Measurements from ENCODE around the gene NUDT19.

The NUDT19 gene

GRCh38 chr19:32676186-32676894, 15.3 kb upstream of the NUDT19 start:
- H3K27me3 ChIP-seq (ENCODE audit: control insufficient read depth in 1 of 2, insufficient read depth in 2 of 2, low read length in 2 of 2) = peaks cover 0 to 13% of the 10 kb centered on the region in 2 donors

GRCh38 chr19:32676895-32677359, 14.7 kb upstream of the NUDT19 start:
- Histone ChIP-seq H3K9ac (ENCODE audit: low read length) (no peak overlapping the region), H3K4me3 (ENCODE audit: low read depth in 1 of 2, low read length in 2 of 2) (no peak overlapping the region), H3K36me3 (ENCODE audit: insufficient read depth, low read length) (no peaks in the 10 kb centered on the region), H3K27me3 (ENCODE audit: control insufficient read depth in 1 of 2, insufficient read depth in 2 of 2, low read length in 2 of 2) (peaks cover 0 to 13% of the 10 kb centered on the region in 2 donors), H3K9me3 (ENCODE audit: low read length) (no peaks in the 10 kb centered on the region), H3K4me1 (ENCODE audit: insufficient read depth, low read length) (peaks cover 14% of the 10 kb centered on the region), H3K27ac (ENCODE audit: low read depth, low read length) (no peak overlapping the region)

More at GRCh38 chr19:32676186-32676894, 15.3 kb upstream of the NUDT19 start:
- H3K36me3 ChIP-seq (ENCODE audit: insufficient read depth, low read length) = no peaks in the 10 kb centered on the region
- no peaks in the 10 kb centered on the region for H3K9me3 ChIP-seq (ENCODE audit: low read length)
- no peak overlapping the region for H3K27ac ChIP-seq (ENCODE audit: low read depth, low read length)
- H3K9ac ChIP-seq (ENCODE audit: low read length) = no peak overlapping the region
- peaks cover 14% of the 10 kb centered on the region for H3K4me1 ChIP-seq (ENCODE audit: insufficient read depth, low read length)
- peak overlapping the region; percentile 80 to 90 for H3K4me3 ChIP-seq (ENCODE audit: low read depth in 1 of 2, low read length in 2 of 2)

- H3K27me3 ChIP-seq (ENCODE audit: control insufficient read depth in 1 of 2, insufficient read depth in 2 of 2, low read length in 2 of 2) = peaks cover 0 to 13% of the 10 kb centered on the region in 2 donors
- no peak overlapping the region for H3K27ac ChIP-seq (ENCODE audit: low read depth, low read length)
- H3K36me3 ChIP-seq (ENCODE audit: insufficient read depth, low read length) = no peaks in the 10 kb centered on the region
- no peak overlapping the region for H3K4me3 ChIP-seq (ENCODE audit: low read depth in 1 of 2, low read length in 2 of 2)
- H3K9me3 ChIP-seq (ENCODE audit: low read length) = no peaks in the 10 kb centered on the region
- peaks cover 14% of the 10 kb centered on the region for H3K4me1 ChIP-seq (ENCODE audit: insufficient read depth, low read length)
- H3K9ac ChIP-seq (ENCODE audit: low read length) = no peak overlapping the region
Observed at GRCh38 chr19:32677657-32678056, 14.0 kb upstream of the NUDT19 start.

- peaks cover 0 to 11% of the 10 kb centered on the region in 2 donors for H3K27me3 ChIP-seq (ENCODE audit: control insufficient read depth in 1 of 2, insufficient read depth in 2 of 2, low read length in 2 of 2)
- H3K27ac ChIP-seq (ENCODE audit: low read depth, low read length) = no peak overlapping the region
- H3K4me1 ChIP-seq (ENCODE audit: insufficient read depth, low read length) = no peaks in the 10 kb centered on the region
- no peak overlapping the region for H3K4me3 ChIP-seq (ENCODE audit: low read depth in 1 of 2, low read length in 2 of 2)
- no peak overlapping the region for H3K9ac ChIP-seq (ENCODE audit: low read length)
- H3K36me3 ChIP-seq (ENCODE audit: insufficient read depth, low read length) = no peaks in the 10 kb centered on the region
- H3K9me3 ChIP-seq (ENCODE audit: low read length) = no peaks in the 10 kb centered on the region
Observed at GRCh38 chr19:32680986-32681385, 10.6 kb upstream of the NUDT19 start.

GRCh38 chr19:32682317-32682716, 9.3 kb upstream of the NUDT19 start:
- H3K4me1 ChIP-seq (ENCODE audit: insufficient read depth, low read length) = no peaks in the 10 kb centered on the region
- H3K36me3 ChIP-seq (ENCODE audit: insufficient read depth, low read length) = no peaks in the 10 kb centered on the region
- no peak overlapping the region for H3K9ac ChIP-seq (ENCODE audit: low read length)
- H3K27me3 ChIP-seq (ENCODE audit: control insufficient read depth in 1 of 2, insufficient read depth in 2 of 2, low read length in 2 of 2) = no peaks in the 10 kb centered on the region
- no peak overlapping the region for H3K4me3 ChIP-seq (ENCODE audit: low read depth in 1 of 2, low read length in 2 of 2)
- no peak overlapping the region for H3K27ac ChIP-seq (ENCODE audit: low read depth, low read length)
- H3K9me3 ChIP-seq (ENCODE audit: low read length) = no peaks in the 10 kb centered on the region

- no peaks in the 10 kb centered on the region for H3K36me3 ChIP-seq (ENCODE audit: insufficient read depth, low read length)
- no peak overlapping the region for H3K27ac ChIP-seq (ENCODE audit: low read depth, low read length)
- no peaks in the 10 kb centered on the region for H3K27me3 ChIP-seq (ENCODE audit: control insufficient read depth in 1 of 2, insufficient read depth in 2 of 2, low read length in 2 of 2)
- H3K4me3 ChIP-seq (ENCODE audit: low read depth in 1 of 2, low read length in 2 of 2) = no peak overlapping the region
- H3K9me3 ChIP-seq (ENCODE audit: low read length) = no peaks in the 10 kb centered on the region
- H3K4me1 ChIP-seq (ENCODE audit: insufficient read depth, low read length) = peaks cover 8% of the 10 kb centered on the region
- no peak overlapping the region for H3K9ac ChIP-seq (ENCODE audit: low read length)
Observed at GRCh38 chr19:32686847-32687475, 4.7 kb upstream of the NUDT19 start.

- no peak overlapping the region for H3K4me3 ChIP-seq (ENCODE audit: low read depth in 1 of 2, low read length in 2 of 2)
- peaks cover 10% of the 10 kb centered on the region for H3K4me1 ChIP-seq (ENCODE audit: insufficient read depth, low read length)
Observed at GRCh38 chr19:32687681-32688080, 3.9 kb upstream of the NUDT19 start.

GRCh38 chr19:32688311-32688710, 3.3 kb upstream of the NUDT19 start:
- H3K36me3 ChIP-seq (ENCODE audit: insufficient read depth, low read length) = no peaks in the 10 kb centered on the region
- H3K9ac ChIP-seq (ENCODE audit: low read length) = no peak overlapping the region
- H3K27me3 ChIP-seq (ENCODE audit: control insufficient read depth in 1 of 2, insufficient read depth in 2 of 2, low read length in 2 of 2) = no peaks in the 10 kb centered on the region
- no peak overlapping the region for H3K4me3 ChIP-seq (ENCODE audit: low read depth in 1 of 2, low read length in 2 of 2)
- H3K27ac ChIP-seq (ENCODE audit: low read depth, low read length) = no peak overlapping the region
- H3K9me3 ChIP-seq (ENCODE audit: low read length) = no peaks in the 10 kb centered on the region
- peaks cover 17% of the 10 kb centered on the region for H3K4me1 ChIP-seq (ENCODE audit: insufficient read depth, low read length)

More at GRCh38 chr19:32687681-32688080, 3.9 kb upstream of the NUDT19 start:
- Histone ChIP-seq H3K9me3 (ENCODE audit: low read length) (no peaks in the 10 kb centered on the region), H3K27ac (ENCODE audit: low read depth, low read length) (no peak overlapping the region), H3K36me3 (ENCODE audit: insufficient read depth, low read length) (no peaks in the 10 kb centered on the region), H3K9ac (ENCODE audit: low read length) (no peak overlapping the region), H3K27me3 (ENCODE audit: control insufficient read depth in 1 of 2, insufficient read depth in 2 of 2, low read length in 2 of 2) (no peaks in the 10 kb centered on the region)

- H3K27me3 ChIP-seq (ENCODE audit: control insufficient read depth in 1 of 2, insufficient read depth in 2 of 2, low read length in 2 of 2) = no peaks in the 10 kb centered on the region
- no peaks in the 10 kb centered on the region for H3K36me3 ChIP-seq (ENCODE audit: insufficient read depth, low read length)
- peak overlapping the region; percentile 45 for H3K27ac ChIP-seq (ENCODE audit: low read depth, low read length)
- no peaks in the 10 kb centered on the region for H3K9me3 ChIP-seq (ENCODE audit: low read length)
- H3K4me3 ChIP-seq (ENCODE audit: low read depth in 1 of 2, low read length in 2 of 2) = peak overlapping the region; percentile 58 to 72
- peak overlapping the region; percentile 4 for H3K9ac ChIP-seq (ENCODE audit: low read length)
- H3K4me1 ChIP-seq (ENCODE audit: insufficient read depth, low read length) = peaks cover 28% of the 10 kb centered on the region
Observed at GRCh38 chr19:32691952-32692726, 518 bp downstream of the NUDT19 start.

GRCh38 chr19:32692727-32693061, 1.1 kb downstream of the NUDT19 start:
- Histone ChIP-seq H3K4me3 (ENCODE audit: low read depth in 1 of 2, low read length in 2 of 2) (peak overlapping the region; percentile 58 to 72), H3K9ac (ENCODE audit: low read length) (peak overlapping the region; percentile 4), H3K4me1 (ENCODE audit: insufficient read depth, low read length) (peaks cover 28% of the 10 kb centered on the region), H3K9me3 (ENCODE audit: low read length) (no peaks in the 10 kb centered on the region), H3K27me3 (ENCODE audit: control insufficient read depth in 1 of 2, insufficient read depth in 2 of 2, low read length in 2 of 2) (no peaks in the 10 kb centered on the region), H3K27ac (ENCODE audit: low read depth, low read length) (peak overlapping the region; percentile 27), H3K36me3 (ENCODE audit: insufficient read depth, low read length) (peaks cover 4% of the 10 kb centered on the region)
